ENCODE data around the gene STAB1.

Gene STAB1

DNA sequence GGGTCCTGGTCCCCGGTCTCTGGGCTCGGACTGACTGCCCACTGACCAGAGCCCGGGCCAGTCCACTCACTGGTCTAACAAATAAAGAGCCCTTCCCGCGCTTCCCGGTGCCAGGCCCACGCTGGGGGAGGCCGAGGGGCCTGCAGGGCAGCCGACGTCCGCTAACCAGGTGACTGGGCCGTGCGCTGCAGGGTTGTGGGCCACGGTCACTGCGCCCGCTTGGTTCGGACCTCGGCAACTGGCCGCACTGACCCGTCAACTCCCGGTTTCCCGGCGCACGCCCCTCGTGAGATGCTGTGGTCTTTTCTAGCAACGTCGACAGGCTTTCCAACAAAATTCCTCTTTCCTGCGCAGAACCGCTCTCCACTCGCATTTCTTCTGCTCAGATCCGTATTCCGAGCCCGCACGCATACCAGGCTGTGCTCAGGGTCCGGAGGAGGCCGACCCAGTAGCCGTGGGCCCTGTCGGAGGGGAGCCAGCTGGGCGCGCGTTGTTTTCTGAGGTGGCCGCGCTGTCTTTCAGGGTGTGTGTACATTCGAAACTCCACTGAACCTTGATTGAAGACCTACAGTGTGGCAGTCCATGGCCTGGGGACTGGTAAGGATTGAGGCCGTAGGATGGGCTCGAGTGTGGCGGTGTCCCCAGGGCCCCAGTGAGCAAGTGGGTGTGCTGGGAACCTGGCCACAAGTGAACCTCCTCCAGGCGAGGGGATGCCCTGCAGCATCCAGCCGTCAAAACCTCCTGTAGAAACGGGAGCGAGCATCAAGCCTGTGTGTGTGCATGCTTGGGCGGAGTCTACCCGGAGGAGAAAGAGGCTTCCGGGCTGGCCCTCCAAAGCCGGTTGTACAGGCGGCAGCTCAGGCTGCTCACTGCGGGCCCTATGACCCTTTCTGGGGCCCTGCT lies 39.4 kb downstream of the STAB1 start:
- TF ChIP-seq, protein P1, sequence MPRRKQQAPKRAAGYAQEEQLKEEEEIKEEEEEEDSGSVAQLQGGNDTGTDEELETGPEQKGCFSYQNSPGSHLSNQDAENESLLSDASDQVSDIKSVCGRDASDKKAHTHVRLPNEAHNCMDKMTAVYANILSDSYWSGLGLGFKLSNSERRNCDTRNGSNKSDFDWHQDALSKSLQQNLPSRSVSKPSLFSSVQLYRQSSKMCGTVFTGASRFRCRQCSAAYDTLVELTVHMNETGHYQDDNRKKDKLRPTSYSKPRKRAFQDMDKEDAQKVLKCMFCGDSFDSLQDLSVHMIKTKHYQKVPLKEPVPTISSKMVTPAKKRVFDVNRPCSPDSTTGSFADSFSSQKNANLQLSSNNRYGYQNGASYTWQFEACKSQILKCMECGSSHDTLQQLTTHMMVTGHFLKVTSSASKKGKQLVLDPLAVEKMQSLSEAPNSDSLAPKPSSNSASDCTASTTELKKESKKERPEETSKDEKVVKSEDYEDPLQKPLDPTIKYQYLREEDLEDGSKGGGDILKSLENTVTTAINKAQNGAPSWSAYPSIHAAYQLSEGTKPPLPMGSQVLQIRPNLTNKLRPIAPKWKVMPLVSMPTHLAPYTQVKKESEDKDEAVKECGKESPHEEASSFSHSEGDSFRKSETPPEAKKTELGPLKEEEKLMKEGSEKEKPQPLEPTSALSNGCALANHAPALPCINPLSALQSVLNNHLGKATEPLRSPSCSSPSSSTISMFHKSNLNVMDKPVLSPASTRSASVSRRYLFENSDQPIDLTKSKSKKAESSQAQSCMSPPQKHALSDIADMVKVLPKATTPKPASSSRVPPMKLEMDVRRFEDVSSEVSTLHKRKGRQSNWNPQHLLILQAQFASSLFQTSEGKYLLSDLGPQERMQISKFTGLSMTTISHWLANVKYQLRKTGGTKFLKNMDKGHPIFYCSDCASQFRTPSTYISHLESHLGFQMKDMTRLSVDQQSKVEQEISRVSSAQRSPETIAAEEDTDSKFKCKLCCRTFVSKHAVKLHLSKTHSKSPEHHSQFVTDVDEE (CRISPR knock-in tag; IDR thresholded peaks at IDR 0.05): no peak
- TF ChIP-seq ZC3H10 (CRISPR knock-in tag; IDR thresholded peaks at IDR 0.05): no peak
- ATAC-seq: no peak; the same call in 2 of the 3 replicates

- TF ChIP-seq GLIS3 (CRISPR knock-in tag; IDR thresholded peaks at IDR 0.05) (no peak), OSR1 (CRISPR knock-in tag; IDR thresholded peaks at IDR 0.05) (no peak), PPARA (CRISPR knock-in tag; IDR thresholded peaks at IDR 0.05; ENCODE audit: borderline replicate concordance) (no peak), ZNF70 (CRISPR knock-in tag; IDR thresholded peaks at IDR 0.05) (no peak), ZC3H10 (CRISPR knock-in tag; IDR thresholded peaks at IDR 0.05) (no peak), ISL1 (CRISPR knock-in tag; IDR thresholded peaks at IDR 0.05) (no peak), BACH2 (CRISPR knock-in tag; IDR thresholded peaks at IDR 0.05; ENCODE audit: borderline replicate concordance) (no peak), SNAI2 (CRISPR knock-in tag; IDR thresholded peaks at IDR 0.05) (no peak), RARB (CRISPR knock-in tag; IDR thresholded peaks at IDR 0.05) (no peak), CSRNP3 (CRISPR knock-in tag; IDR thresholded peaks at IDR 0.05) (no peak), TOX (CRISPR knock-in tag; IDR thresholded peaks at IDR 0.05; ENCODE audit: borderline replicate concordance) (no peak), ZNF8 (CRISPR knock-in tag; IDR thresholded peaks at IDR 0.05) (no peak), CREB5 (CRISPR knock-in tag; IDR thresholded peaks at IDR 0.05; ENCODE audit: low read depth) (no peak), ARNTL (CRISPR knock-in tag; IDR thresholded peaks at IDR 0.05; ENCODE audit: borderline replicate concordance, low read depth) (no peak), ESRRG (CRISPR knock-in tag; IDR thresholded peaks at IDR 0.05) (no peak), ZFP3 (CRISPR knock-in tag; IDR thresholded peaks at IDR 0.05) (no peak)
- TF ChIP-seq, protein P2, sequence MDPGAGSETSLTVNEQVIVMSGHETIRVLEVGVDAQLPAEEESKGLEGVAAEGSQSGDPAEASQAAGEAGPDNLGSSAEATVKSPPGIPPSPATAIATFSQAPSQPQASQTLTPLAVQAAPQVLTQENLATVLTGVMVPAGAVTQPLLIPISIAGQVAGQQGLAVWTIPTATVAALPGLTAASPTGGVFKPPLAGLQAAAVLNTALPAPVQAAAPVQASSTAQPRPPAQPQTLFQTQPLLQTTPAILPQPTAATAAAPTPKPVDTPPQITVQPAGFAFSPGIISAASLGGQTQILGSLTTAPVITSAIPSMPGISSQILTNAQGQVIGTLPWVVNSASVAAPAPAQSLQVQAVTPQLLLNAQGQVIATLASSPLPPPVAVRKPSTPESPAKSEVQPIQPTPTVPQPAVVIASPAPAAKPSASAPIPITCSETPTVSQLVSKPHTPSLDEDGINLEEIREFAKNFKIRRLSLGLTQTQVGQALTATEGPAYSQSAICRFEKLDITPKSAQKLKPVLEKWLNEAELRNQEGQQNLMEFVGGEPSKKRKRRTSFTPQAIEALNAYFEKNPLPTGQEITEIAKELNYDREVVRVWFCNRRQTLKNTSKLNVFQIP (CRISPR knock-in tag; IDR thresholded peaks at IDR 0.05; ENCODE audit: borderline replicate concordance, low read depth): no peak
- TF ChIP-seq, protein P3, sequence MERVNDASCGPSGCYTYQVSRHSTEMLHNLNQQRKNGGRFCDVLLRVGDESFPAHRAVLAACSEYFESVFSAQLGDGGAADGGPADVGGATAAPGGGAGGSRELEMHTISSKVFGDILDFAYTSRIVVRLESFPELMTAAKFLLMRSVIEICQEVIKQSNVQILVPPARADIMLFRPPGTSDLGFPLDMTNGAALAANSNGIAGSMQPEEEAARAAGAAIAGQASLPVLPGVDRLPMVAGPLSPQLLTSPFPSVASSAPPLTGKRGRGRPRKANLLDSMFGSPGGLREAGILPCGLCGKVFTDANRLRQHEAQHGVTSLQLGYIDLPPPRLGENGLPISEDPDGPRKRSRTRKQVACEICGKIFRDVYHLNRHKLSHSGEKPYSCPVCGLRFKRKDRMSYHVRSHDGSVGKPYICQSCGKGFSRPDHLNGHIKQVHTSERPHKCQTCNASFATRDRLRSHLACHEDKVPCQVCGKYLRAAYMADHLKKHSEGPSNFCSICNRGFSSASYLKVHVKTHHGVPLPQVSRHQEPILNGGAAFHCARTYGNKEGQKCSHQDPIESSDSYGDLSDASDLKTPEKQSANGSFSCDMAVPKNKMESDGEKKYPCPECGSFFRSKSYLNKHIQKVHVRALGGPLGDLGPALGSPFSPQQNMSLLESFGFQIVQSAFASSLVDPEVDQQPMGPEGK (CRISPR knock-in tag; IDR thresholded peaks at IDR 0.05; ENCODE audit: borderline replicate concordance): no peak
- TF ChIP-seq, protein P1 (CRISPR knock-in tag; IDR thresholded peaks at IDR 0.05): no peak
- no peak for ATAC-seq
Measured at GRCh38 chr3:52535411-52536111, 40.4 kb downstream of the STAB1 start.
